ENCODE measurements around the gene METRNL.
"Not testable (repeated sequence)": the region's sequence is repeated elsewhere in the genome, so short reads cannot be mapped to it uniquely, and the experiment has no call there.

METRNL gene

GRCh38 chr17:83109793-83110645, 30.6 kb downstream of the METRNL start:
- DNase-seq = no peak

GRCh38 chr17:83110735-83111134, 31.3 kb downstream of the METRNL start:
- DNase-seq = no peak

- no peak for DNase-seq
These were observed 32.3 kb downstream of the METRNL start for GRCh38 chr17:83111516-83112282.

DNA sequence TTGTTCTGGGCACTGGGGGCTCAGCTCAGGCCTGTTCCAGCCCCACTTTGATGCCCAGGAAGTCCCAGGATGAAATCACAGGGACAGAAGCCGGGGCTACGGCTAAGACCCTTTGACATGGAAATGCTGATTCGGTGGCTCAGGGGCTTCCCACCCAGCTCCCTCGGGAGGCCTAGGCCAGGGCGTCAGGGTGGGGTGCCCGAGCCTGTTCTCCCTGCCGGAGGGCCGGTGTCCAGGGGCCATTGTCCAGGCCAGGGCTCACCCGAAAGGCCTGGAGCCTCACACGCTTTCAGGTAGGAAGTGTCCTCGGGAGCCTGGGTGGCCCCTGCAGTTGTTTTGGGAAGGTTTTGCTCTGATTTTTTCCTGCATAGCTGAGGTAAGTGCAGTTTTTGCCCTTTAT, 34.0 kb downstream of the METRNL start:
- no peak for DNase-seq

- DNase-seq = no peak
These were observed 34.4 kb downstream of the METRNL start for GRCh38 chr17:83113792-83114191.

- no peak for DNase-seq
These were observed 35.3 kb downstream of the METRNL start for GRCh38 chr17:83114706-83115105.

- no peak for DNase-seq
These were observed 35.8 kb downstream of the METRNL start for GRCh38 chr17:83115202-83115651.

DNA sequence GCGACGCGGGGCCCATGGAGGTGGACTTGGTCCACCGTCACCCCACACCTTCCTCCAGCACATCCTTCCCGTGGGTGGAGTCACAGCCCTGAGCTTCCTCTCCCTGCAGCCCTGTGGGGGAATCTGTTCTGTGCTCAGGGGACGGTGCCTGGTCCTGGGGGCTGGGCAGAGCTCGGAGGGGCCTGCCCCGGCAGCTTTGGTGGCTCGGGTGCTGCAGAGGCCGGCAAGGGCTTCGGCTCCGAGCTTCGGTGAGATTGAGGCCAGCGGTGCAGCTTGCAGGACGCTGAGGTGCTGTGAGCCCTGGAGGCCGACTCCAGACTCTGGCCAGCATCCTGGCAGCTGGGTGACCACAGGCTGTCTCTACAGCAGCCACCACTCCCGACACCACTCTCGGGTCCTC, 36.4 kb downstream of the METRNL start:
- no peak for DNase-seq

- no peak for DNase-seq
These were observed 36.9 kb downstream of the METRNL start for GRCh38 chr17:83116311-83116771.

- no peak for DNase-seq
These were observed 37.6 kb downstream of the METRNL start for GRCh38 chr17:83116783-83117555.

GRCh38 chr17:83117583-83117982, 38.2 kb downstream of the METRNL start:
- no peak for DNase-seq

GRCh38 chr17:83118071-83118841, 38.8 kb downstream of the METRNL start:
- no peak for DNase-seq

GRCh38 chr17:83119987-83120864, 40.8 kb downstream of the METRNL start:
- DNase-seq = no peak

- not testable (repeated sequence) for DNase-seq
These were observed 42.1 kb downstream of the METRNL start for GRCh38 chr17:83121473-83121872.

DNA sequence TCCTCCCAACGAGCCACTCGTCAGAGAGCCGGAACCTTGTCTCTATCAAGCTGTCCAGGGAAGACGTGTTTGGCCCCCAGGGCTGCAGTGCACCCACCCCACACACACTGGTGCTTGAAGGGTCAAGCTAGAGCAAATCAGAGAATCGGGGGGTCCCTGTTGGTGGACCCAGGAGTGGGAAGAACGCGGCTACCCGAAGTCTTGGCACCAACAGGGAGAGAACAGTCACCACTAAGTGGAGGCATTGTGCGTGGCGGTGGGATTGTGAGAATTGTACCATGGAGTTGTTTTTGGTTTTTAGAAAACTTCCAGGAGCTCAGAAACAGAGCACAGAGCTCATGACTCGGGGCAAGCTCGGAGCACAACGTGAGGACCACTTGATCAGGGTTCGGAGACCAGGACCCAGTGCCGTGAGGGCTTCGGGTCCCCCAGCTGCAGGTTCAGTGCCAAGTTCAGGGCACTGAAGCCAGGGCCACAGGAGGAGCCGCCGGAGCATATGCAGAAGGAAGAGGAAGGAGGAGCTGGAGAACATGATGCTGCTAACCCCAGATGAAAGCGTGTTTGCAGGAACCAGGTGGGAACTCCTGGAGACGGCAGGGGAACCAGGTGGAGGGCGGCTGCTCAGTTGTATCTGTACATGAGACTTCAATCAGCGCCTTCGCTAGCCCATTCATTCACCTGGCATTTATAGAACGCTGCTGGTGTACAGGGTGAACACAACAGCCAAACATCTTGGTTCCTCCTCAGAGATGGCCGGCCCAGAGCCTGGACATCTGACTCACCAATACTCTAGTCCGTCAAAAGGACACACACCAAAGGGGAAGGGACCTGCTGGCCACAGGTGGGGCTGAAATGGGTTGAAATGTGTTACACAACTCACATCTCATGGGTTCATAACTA, 42.8 kb downstream of the METRNL start:
- DNase-seq = no peak

GRCh38 chr17:83122834-83123233, 43.4 kb downstream of the METRNL start:
- DNase-seq = no peak

DNA sequence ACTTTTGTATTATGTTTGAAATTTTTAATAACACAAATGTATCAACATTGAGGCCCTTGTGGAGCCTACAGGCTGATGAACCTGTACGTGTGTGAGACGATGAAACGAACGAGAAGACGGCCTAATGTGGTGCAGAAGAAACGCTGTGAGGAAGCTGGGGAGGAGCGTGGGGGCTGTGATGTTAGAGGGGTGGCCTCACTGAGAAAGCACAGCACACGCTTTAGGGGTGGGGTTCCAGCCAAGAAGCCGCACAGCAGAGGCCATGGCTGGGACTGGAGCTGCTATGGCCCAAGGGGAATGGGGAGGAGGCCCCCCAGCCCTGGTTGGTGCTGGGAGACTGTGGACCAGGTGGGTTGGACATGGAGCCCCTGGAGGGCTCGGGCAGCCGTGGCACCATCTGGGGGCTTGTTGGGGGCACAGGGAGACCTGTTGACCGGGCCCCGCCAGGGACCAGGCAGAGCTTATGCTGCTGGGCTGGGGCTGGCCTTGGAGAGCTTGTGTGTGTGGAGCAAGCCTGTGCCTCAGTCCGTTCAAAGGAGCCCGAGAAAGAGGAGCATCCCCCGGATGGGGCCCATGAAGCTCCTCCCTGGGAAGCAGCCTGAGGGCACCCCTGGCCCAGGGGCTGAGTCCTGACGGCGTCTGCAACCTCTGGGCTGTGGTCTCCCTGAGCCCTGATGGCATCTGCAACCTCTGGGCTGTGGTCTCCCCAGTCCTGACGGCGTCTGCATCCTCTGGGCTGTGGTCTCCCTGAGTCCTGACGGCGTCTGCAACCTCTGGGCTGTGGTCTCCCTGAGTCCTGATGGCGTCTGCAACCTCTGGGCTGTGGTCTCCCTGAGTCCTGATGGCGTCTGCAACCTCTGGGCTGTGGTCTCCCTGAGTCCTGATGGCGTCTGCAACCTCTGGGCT, 44.7 kb downstream of the METRNL start:
- DNase-seq = no peak

DNA sequence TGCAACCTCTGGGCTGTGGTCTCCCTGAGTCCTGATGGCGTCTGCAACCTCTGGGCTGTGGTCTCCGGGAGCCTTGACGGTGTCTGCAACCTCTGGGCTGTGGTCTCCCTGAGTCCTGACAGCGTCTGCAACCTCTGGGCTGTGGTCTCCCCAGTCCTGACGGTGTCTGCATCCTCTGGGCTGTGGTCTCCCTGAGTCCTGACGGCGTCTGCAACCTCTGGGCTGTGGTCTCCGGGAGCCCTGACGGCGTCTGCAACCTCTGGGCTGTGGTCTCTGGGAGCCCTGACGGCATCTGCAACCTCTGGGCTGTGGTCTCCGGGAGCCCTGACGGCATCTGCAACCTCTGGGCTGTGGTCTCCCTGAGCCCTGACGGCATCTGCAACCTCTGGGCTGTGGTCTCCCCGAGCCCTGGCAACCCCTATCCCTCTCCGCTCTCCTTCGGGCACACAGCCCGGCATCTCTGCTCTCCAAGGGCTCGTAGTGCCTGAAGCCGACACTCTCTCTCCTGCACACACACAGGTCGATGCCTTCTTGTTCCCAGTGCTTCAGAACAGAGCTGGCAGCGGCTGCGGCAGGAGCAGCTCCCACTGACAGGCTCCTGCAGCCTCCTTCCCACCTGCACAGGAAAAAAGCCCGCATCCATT, 45.6 kb downstream of the METRNL start:
- no peak for DNase-seq

Data from activated CD4-positive, alpha-beta T cell treated with anti-CD3 and anti-CD28 coated beads for 1 hour (primary cell).